Gastrocnemius medialis (tissue), 4 donors: ENCODE data around the gene RNU7-1. TPM values are rescaled to one million over a fixed set of nuclear protein-coding genes. Genes with fewer than 3 reads are reported as not detected.

Experiments
- ATAC-seq, 2 donors: fragments of 150-250 bp; one replicate each; pipeline ENCODE4 v1.9.1; 2016
- DNase-seq, 2 donors: peaks; one replicate each; pipeline ENCODE4 v3.0.0-alpha.2; 2019
- H3K27ac ChIP-seq, 4 donors: fragments of 200-600 bp; sonication (generic); 1 replicate in 1 of 4; 2 replicates in 3 of 4; pipeline ENCODE4 v1.5.1; 2016 to 2018; ENCODE audit warnings: mild to moderate bottlenecking in 2 of 4, moderate library complexity in 1 of 4
- H3K27me3 ChIP-seq, 3 donors: fragments of 200-600 bp; sonication (generic) in 2 of 3; 1 replicate in 1 of 3; 2 replicates in 2 of 3; pipeline versions ENCODE4 v1.5.1 to v1.6.0; 2016 to 2019; ENCODE audit warnings: mild to moderate bottlenecking in 1 of 3, moderate library complexity in 1 of 3
- H3K36me3 ChIP-seq, 2 donors: fragments of 200-600 bp; sonication (generic) in 1 of 2; one replicate each; pipeline ENCODE4 v1.5.1; 2017 to 2018
- H3K4me1 ChIP-seq, 2 donors: fragments of 200-600 bp; sonication (generic) in 1 of 2; one replicate each; pipeline ENCODE4 v1.5.1; 2016 to 2017; ENCODE audit warnings: mild to moderate bottlenecking in 2 of 2
- H3K4me3 ChIP-seq, 4 donors: fragments of 200-600 bp; sonication (generic) in 3 of 4; 1 replicate in 1 of 4; 2 replicates in 3 of 4; pipeline ENCODE4 v1.5.1; 2016 to 2019; ENCODE audit warnings: mild to moderate bottlenecking in 2 of 4
- H3K9me3 ChIP-seq, 3 donors: fragments of 200-600 bp; sonication (generic) in 2 of 3; 1 replicate in 1 of 3; 2 replicates in 2 of 3; pipeline ENCODE4 v1.5.1; 2016 to 2019
- CTCF ChIP-seq, 5 experiments: fragments of 450-650 bp in 3 of 5; fragments of 200-600 bp in 2 of 5; sonication (generic) in 2 of 5; IDR thresholded peaks in 4 of 5; conservative IDR thresholded peaks in 1 of 5; 1 replicate in 4 of 5; 2 replicates in 1 of 5; pipeline ENCODE4 v1.5.1; 2016 to 2019; ENCODE audit warnings: antibody characterized with exemption in 5 of 5, mild to moderate bottlenecking in 3 of 5, moderate library complexity in 3 of 5
- POLR2A ChIP-seq, 2 donors: fragments of 450-650 bp; IDR thresholded peaks; one replicate each; pipeline ENCODE4 v1.6.1; 2017; ENCODE audit warnings: antibody characterized with exemption in 2 of 2, mild to moderate bottlenecking in 2 of 2, moderate library complexity in 2 of 2
- in situ Hi-C, 4 donors: fragments of 200-750 bp; cut with MboI; loops; one replicate each; pipeline versions ENCODE4 v1.15.0 to v1.8.0; 2017; ENCODE audit warnings: low sequenced_read_pairs in 4 of 4
- intact Hi-C: fragments of 100-400 bp; cut with DNase I; formaldehyde crosslinking; loops from one replicate; pipeline ENCODE4 v1.15.1; 2023; ENCODE audit warnings: low total_unique reads
- total RNA-seq, 4 donors: library from RNA; depleted of rRNA; stranded (reverse); fragments of >200 nt; gene quantifications; one replicate each; pipeline versions ENCODE4 v1.1.0 to v1.2.3, GENCODE V29; 2016

RNU7-1 gene
- total RNA-seq, 4 donors from 2014 or later: not detected

- DNase-seq: peak; percentile 60 to 74
- TF ChIP-seq POLR2A (IDR thresholded peaks at IDR 0.05) (peak in 1 of 2 donors; percentile 14), CTCF (IDR thresholded peaks at IDR 0.05 in 4 of 5, conservative IDR thresholded peaks at IDR 0.05 in 1 of 5) (no peak)
- intact Hi-C loops (loop anchor here (1.0 kb wide), 1 partner anchor 11 kb away; no protein-coding TSS in a partner anchor), in situ Hi-C loops (loop anchor here in 2 of 4 donors (10.0 to 25.0 kb wide), 2 partner anchors 185 to 187 kb away; partner anchors contain the start of gene C1RL (in 1 of the 2))
- Histone ChIP-seq H3K27ac (peak within 1 kb of the TSS; percentile 88 to 98 (median 95)), H3K27me3 (no peaks in the 10 kb centered on the region), H3K9me3 (no peaks in the 10 kb centered on the region), H3K4me3 (peak within 1 kb of the TSS; percentile 70 to 92 (median 86)), H3K36me3 (no peaks in the 10 kb centered on the region), H3K4me1 (peaks cover 44 to 52% of the 10 kb centered on the region in 2 donors)
- peak; percentile 41 to 55 for ATAC-seq
Measured at GRCh38 chr12:6927379-6928021, 16.1 kb upstream of the RNU7-1 start, which contains the start of gene ATN1. Gene ATN1, plus strand, starts transcription at chr12:6927959. Its CDS starts 6,043 bp downstream, at chr12:6934002.

GRCh38 chr12:6928022-6928702 lies 15.5 kb upstream of the RNU7-1 start:
- TF ChIP-seq POLR2A (IDR thresholded peaks at IDR 0.05) (no peak), CTCF (IDR thresholded peaks at IDR 0.05 in 4 of 5, conservative IDR thresholded peaks at IDR 0.05 in 1 of 5) (no peak)
- peak; percentile 1 to 4 for ATAC-seq
- in situ Hi-C loops: loop anchor here in 2 of 4 donors (10.0 to 25.0 kb wide), 2 partner anchors 184 to 187 kb away; partner anchors contain the start of gene C1RL (in 1 of the 2)
- H3K9me3 ChIP-seq: no peaks in the 10 kb centered on the region
- peaks cover 47 to 59% of the 10 kb centered on the region in 2 donors for H3K4me1 ChIP-seq
- DNase-seq: no peak
- H3K27ac ChIP-seq: peak overlapping the region; percentile 88 to 98 (median 95)
- H3K27me3 ChIP-seq: no peaks in the 10 kb centered on the region
- intact Hi-C loops: no loop called here
- H3K4me3 ChIP-seq: peak overlapping the region; percentile 68 to 84 (median 76)
- H3K36me3 ChIP-seq: no peaks in the 10 kb centered on the region

- no peak for ATAC-seq
- no peak for DNase-seq
- peak overlapping the region; percentile 68 to 84 (median 76) for H3K4me3 ChIP-seq
- H3K9me3 ChIP-seq: no peaks in the 10 kb centered on the region
- TF ChIP-seq CTCF (IDR thresholded peaks at IDR 0.05 in 4 of 5, conservative IDR thresholded peaks at IDR 0.05 in 1 of 5) (no peak), POLR2A (IDR thresholded peaks at IDR 0.05) (no peak)
- in situ Hi-C loops: loop anchor here in 2 of 4 donors (10.0 to 25.0 kb wide), 2 partner anchors 183 to 186 kb away; partner anchors contain the start of gene C1RL (in 1 of the 2)
- peaks cover 54 to 65% of the 10 kb centered on the region in 2 donors for H3K4me1 ChIP-seq
- intact Hi-C loops: no loop called here
- H3K27ac ChIP-seq: peak overlapping the region; percentile 88 to 98 (median 95)
- H3K27me3 ChIP-seq: no peaks in the 10 kb centered on the region
- H3K36me3 ChIP-seq: no peaks in the 10 kb centered on the region
Measured at GRCh38 chr12:6928703-6929407, 14.8 kb upstream of the RNU7-1 start.
